ENCODE data around the gene RDH11. TPM values are rescaled to one million over a fixed set of nuclear protein-coding genes. Genes with fewer than 3 reads are reported as not detected.

Gene RDH11
- total RNA-seq, 1 donor from 2014 or later: 67.7 TPM

GRCh38 chr14:67653651-67654280 lies 41.8 kb downstream of the RDH11 start:
- no peak overlapping the region for H3K27ac Mint-ChIP-seq
- peaks cover 57% of the 10 kb centered on the region for H3K36me3 Mint-ChIP-seq (ENCODE audit: low read depth)
- H3K27me3 Mint-ChIP-seq: no peaks in the 10 kb centered on the region
- no peak overlapping the region for H3K4me3 Mint-ChIP-seq
- intact Hi-C loops (cut with micrococcal nuclease): no loop called here
- H3K9me3 Mint-ChIP-seq: no peaks in the 10 kb centered on the region
- no peak for DNase-seq
- H3K4me1 Mint-ChIP-seq: no peaks in the 10 kb centered on the region

GRCh38 chr14:67652189-67652588 lies 43.4 kb downstream of the RDH11 start:
- Mint-ChIP-seq H3K27ac (no peak overlapping the region), H3K4me3 (no peak overlapping the region), H3K4me1 (no peaks in the 10 kb centered on the region), H3K9me3 (no peaks in the 10 kb centered on the region), H3K36me3 (ENCODE audit: low read depth) (peaks cover 54% of the 10 kb centered on the region), H3K27me3 (no peaks in the 10 kb centered on the region)
- DNase-seq: no peak
- intact Hi-C loops (cut with micrococcal nuclease): no loop called here

- DNase-seq: no peak
- Mint-ChIP-seq H3K36me3 (ENCODE audit: low read depth) (peaks cover 60% of the 10 kb centered on the region), H3K9me3 (no peaks in the 10 kb centered on the region), H3K27ac (no peak overlapping the region), H3K27me3 (no peaks in the 10 kb centered on the region), H3K4me3 (no peak overlapping the region), H3K4me1 (no peaks in the 10 kb centered on the region)
- intact Hi-C loops (cut with micrococcal nuclease): no loop called here
Measured at GRCh38 chr14:67650694-67651093, 44.9 kb downstream of the RDH11 start.

- intact Hi-C loops (cut with micrococcal nuclease): no loop called here
- Mint-ChIP-seq H3K27me3 (no peaks in the 10 kb centered on the region), H3K4me3 (no peak overlapping the region), H3K36me3 (ENCODE audit: low read depth) (peaks cover 61% of the 10 kb centered on the region), H3K9me3 (no peaks in the 10 kb centered on the region), H3K4me1 (no peaks in the 10 kb centered on the region), H3K27ac (no peak overlapping the region)
- no peak for DNase-seq
Measured at GRCh38 chr14:67650151-67650550, 45.4 kb downstream of the RDH11 start.

- no peaks in the 10 kb centered on the region for H3K27me3 Mint-ChIP-seq
- intact Hi-C loops (cut with micrococcal nuclease): no loop called here
- H3K9me3 Mint-ChIP-seq: no peaks in the 10 kb centered on the region
- H3K27ac Mint-ChIP-seq: no peak overlapping the region
- no peak overlapping the region for H3K4me3 Mint-ChIP-seq
- no peak for DNase-seq
- H3K36me3 Mint-ChIP-seq (ENCODE audit: low read depth): peaks cover 42% of the 10 kb centered on the region
- peaks cover 9% of the 10 kb centered on the region for H3K4me1 Mint-ChIP-seq
Measured at GRCh38 chr14:67646131-67646530, 49.4 kb downstream of the RDH11 start.

GRCh38 chr14:67645414-67645813 lies 50.1 kb downstream of the RDH11 start:
- Mint-ChIP-seq H3K27me3 (no peaks in the 10 kb centered on the region), H3K27ac (no peak overlapping the region), H3K4me1 (peaks cover 9% of the 10 kb centered on the region), H3K9me3 (no peaks in the 10 kb centered on the region), H3K36me3 (ENCODE audit: low read depth) (peaks cover 39% of the 10 kb centered on the region), H3K4me3 (no peak overlapping the region)
- DNase-seq: no peak
- intact Hi-C loops (cut with micrococcal nuclease): no loop called here

GRCh38 chr14:67644428-67644827 lies 51.1 kb downstream of the RDH11 start:
- intact Hi-C loops (cut with micrococcal nuclease): no loop called here
- peaks cover 9% of the 10 kb centered on the region for H3K4me1 Mint-ChIP-seq
- peaks cover 29% of the 10 kb centered on the region for H3K36me3 Mint-ChIP-seq (ENCODE audit: low read depth)
- DNase-seq: no peak
- no peaks in the 10 kb centered on the region for H3K27me3 Mint-ChIP-seq
- H3K4me3 Mint-ChIP-seq: no peak overlapping the region
- no peaks in the 10 kb centered on the region for H3K9me3 Mint-ChIP-seq
- H3K27ac Mint-ChIP-seq: no peak overlapping the region

GRCh38 chr14:67643713-67644112 lies 51.9 kb downstream of the RDH11 start:
- DNase-seq: no peak
- Mint-ChIP-seq H3K4me3 (no peak overlapping the region), H3K4me1 (peaks cover 9% of the 10 kb centered on the region), H3K27me3 (no peaks in the 10 kb centered on the region), H3K36me3 (ENCODE audit: low read depth) (peaks cover 26% of the 10 kb centered on the region), H3K9me3 (no peaks in the 10 kb centered on the region), H3K27ac (no peak overlapping the region)
- intact Hi-C loops (cut with micrococcal nuclease): no loop called here

GRCh38 chr14:67641902-67642749 lies 53.4 kb downstream of the RDH11 start:
- Mint-ChIP-seq H3K27me3 (no peaks in the 10 kb centered on the region), H3K27ac (peak overlapping the region; percentile 65), H3K4me3 (no peak overlapping the region), H3K4me1 (peaks cover 9% of the 10 kb centered on the region), H3K9me3 (no peaks in the 10 kb centered on the region), H3K36me3 (ENCODE audit: low read depth) (peaks cover 20% of the 10 kb centered on the region)
- DNase-seq: no peak
- intact Hi-C loops (cut with micrococcal nuclease): no loop called here

GRCh38 chr14:67641480-67641879 lies 54.1 kb downstream of the RDH11 start:
- Mint-ChIP-seq H3K4me1 (peaks cover 9% of the 10 kb centered on the region), H3K27ac (no peak overlapping the region), H3K36me3 (ENCODE audit: low read depth) (peaks cover 13% of the 10 kb centered on the region), H3K9me3 (no peaks in the 10 kb centered on the region), H3K4me3 (no peak overlapping the region), H3K27me3 (no peaks in the 10 kb centered on the region)
- intact Hi-C loops (cut with micrococcal nuclease): no loop called here
- DNase-seq: no peak

- peaks cover 9% of the 10 kb centered on the region for H3K4me1 Mint-ChIP-seq
- no peak overlapping the region for H3K27ac Mint-ChIP-seq
- DNase-seq: no peak
- intact Hi-C loops (cut with micrococcal nuclease): no loop called here
- H3K27me3 Mint-ChIP-seq: no peaks in the 10 kb centered on the region
- no peak overlapping the region for H3K4me3 Mint-ChIP-seq
- H3K9me3 Mint-ChIP-seq: no peaks in the 10 kb centered on the region
- peaks cover 4% of the 10 kb centered on the region for H3K36me3 Mint-ChIP-seq (ENCODE audit: low read depth)
Measured at GRCh38 chr14:67638642-67639041, 56.9 kb downstream of the RDH11 start.

- Mint-ChIP-seq H3K4me1 (no peaks in the 10 kb centered on the region), H3K27ac (no peak overlapping the region), H3K4me3 (no peak overlapping the region), H3K27me3 (no peaks in the 10 kb centered on the region), H3K9me3 (no peaks in the 10 kb centered on the region), H3K36me3 (ENCODE audit: low read depth) (peaks cover 2% of the 10 kb centered on the region)
- no peak for DNase-seq
- intact Hi-C loops (cut with micrococcal nuclease): no loop called here
Measured at GRCh38 chr14:67636361-67636919, 59.1 kb downstream of the RDH11 start.

GRCh38 chr14:67633451-67634147 lies 62.0 kb downstream of the RDH11 start:
- Mint-ChIP-seq H3K9me3 (no peaks in the 10 kb centered on the region), H3K27ac (no peak overlapping the region), H3K4me3 (no peak overlapping the region), H3K36me3 (ENCODE audit: low read depth) (no peaks in the 10 kb centered on the region), H3K4me1 (no peaks in the 10 kb centered on the region), H3K27me3 (no peaks in the 10 kb centered on the region)
- DNase-seq: no peak
- intact Hi-C loops (cut with micrococcal nuclease): no loop called here

- Mint-ChIP-seq H3K36me3 (ENCODE audit: low read depth) (no peaks in the 10 kb centered on the region), H3K4me3 (no peak overlapping the region), H3K27me3 (no peaks in the 10 kb centered on the region), H3K27ac (no peak overlapping the region), H3K4me1 (no peaks in the 10 kb centered on the region), H3K9me3 (no peaks in the 10 kb centered on the region)
- intact Hi-C loops (cut with micrococcal nuclease): no loop called here
- no peak for DNase-seq
Measured at GRCh38 chr14:67630938-67631337, 64.6 kb downstream of the RDH11 start.

All from activated CD4-positive, alpha-beta T cell treated with anti-CD3 and anti-CD28 coated beads, Interleukin-2, amount 10 ng/mL, durations not matched to agents 24 days and 14 days (primary cell).